DND-41 (cell line): ENCODE measurements around the gene GSKIP.

Experiments
- EZH2 ChIP-seq: IDR thresholded peaks from 3 replicates; pipeline ENCODE4 v1.6.1; 2012; ENCODE audit warnings: borderline replicate concordance, low read depth, mild to moderate bottlenecking, moderate library complexity, low read length, inconsistent platforms; ENCODE audit not compliant: severe bottlenecking
- TF ChIP-seq, protein P1 (sequence below): IDR thresholded peaks from 2 replicates; pipeline ENCODE4 v1.5.1; 2012; ENCODE audit warnings: borderline replicate concordance, low read length, moderate library complexity, mild to moderate bottlenecking; ENCODE audit not compliant: poor library complexity, severe bottlenecking; ENCODE audit errors: extremely low read depth

DNA sequence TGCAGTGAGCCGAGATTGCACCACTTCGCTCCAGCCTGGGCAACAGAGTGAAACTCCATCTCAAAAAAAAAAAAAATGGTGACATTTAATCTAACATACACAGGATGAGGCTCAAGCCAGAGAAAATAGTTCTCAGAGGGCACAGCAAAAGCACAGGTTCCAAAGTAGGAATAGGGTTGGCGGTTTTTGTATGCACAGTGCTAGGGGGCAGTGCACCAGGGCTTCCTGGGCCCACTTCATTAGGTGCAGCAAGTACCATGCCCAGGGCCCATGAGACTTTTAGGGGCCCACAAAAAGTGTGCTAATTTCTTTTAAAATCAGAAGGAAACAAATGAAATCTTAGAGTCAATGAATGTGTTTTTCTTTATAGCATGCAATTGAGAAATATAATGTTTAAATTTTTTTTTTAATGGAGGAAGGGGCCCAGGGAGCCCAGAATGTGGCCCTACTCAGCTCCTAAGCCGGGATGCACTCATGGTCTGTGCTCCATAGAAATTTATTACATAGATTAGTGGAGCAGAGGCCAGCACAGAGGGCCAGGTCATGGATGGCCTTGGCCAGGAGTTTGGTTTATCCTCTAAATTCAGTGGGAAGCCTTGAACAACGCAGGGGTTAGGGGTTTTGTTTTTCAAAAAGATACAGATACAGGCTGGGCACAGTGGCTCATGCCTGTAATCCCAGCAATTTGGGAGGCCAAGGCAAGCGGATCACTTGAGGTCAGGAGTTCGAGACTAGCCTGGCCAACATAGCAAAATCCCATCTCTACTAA lies 30.9 kb downstream of the GSKIP start:
- TF ChIP-seq, protein P1, sequence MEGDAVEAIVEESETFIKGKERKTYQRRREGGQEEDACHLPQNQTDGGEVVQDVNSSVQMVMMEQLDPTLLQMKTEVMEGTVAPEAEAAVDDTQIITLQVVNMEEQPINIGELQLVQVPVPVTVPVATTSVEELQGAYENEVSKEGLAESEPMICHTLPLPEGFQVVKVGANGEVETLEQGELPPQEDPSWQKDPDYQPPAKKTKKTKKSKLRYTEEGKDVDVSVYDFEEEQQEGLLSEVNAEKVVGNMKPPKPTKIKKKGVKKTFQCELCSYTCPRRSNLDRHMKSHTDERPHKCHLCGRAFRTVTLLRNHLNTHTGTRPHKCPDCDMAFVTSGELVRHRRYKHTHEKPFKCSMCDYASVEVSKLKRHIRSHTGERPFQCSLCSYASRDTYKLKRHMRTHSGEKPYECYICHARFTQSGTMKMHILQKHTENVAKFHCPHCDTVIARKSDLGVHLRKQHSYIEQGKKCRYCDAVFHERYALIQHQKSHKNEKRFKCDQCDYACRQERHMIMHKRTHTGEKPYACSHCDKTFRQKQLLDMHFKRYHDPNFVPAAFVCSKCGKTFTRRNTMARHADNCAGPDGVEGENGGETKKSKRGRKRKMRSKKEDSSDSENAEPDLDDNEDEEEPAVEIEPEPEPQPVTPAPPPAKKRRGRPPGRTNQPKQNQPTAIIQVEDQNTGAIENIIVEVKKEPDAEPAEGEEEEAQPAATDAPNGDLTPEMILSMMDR = no peak
- no peak for TF ChIP-seq EZH2
